A375 (cell line): ENCODE results near the gene EHD4. TPM values are rescaled to one million over a fixed set of nuclear protein-coding genes. Genes with fewer than 3 reads are reported as not detected.

Experiments used
- small RNA-seq: library from RNA; depleted of rRNA; stranded (forward); fragments of <200 nt; gene quantifications from one replicate; pipeline ENCODE3, GENCODE V24; 2014
- total RNA-seq: library from RNA; depleted of rRNA; stranded (reverse); fragments of >200 nt; shearing (Covaris generic); gene quantifications from 2 replicates; pipeline ENCODE4 v1.2.3, GENCODE V29; 2014; rRNA removed

Gene EHD4
- 41.8 and 48.1 TPM in 2 replicates for total RNA-seq

GRCh38 chr15:41972253-41973242, at the start of gene EHD4:
Gene EHD4, minus strand, starts transcription at chr15:41972557. Its CDS starts 63 bp downstream, at chr15:41972494.

GRCh38 chr15:42020713-42021273, 48.4 kb upstream of the EHD4 start, which contains the start of gene PLA2G4E:
Gene PLA2G4E, minus strand, starts transcription at chr15:42021042. Its CDS starts 12 bp downstream, at chr15:42021030.

DNA sequence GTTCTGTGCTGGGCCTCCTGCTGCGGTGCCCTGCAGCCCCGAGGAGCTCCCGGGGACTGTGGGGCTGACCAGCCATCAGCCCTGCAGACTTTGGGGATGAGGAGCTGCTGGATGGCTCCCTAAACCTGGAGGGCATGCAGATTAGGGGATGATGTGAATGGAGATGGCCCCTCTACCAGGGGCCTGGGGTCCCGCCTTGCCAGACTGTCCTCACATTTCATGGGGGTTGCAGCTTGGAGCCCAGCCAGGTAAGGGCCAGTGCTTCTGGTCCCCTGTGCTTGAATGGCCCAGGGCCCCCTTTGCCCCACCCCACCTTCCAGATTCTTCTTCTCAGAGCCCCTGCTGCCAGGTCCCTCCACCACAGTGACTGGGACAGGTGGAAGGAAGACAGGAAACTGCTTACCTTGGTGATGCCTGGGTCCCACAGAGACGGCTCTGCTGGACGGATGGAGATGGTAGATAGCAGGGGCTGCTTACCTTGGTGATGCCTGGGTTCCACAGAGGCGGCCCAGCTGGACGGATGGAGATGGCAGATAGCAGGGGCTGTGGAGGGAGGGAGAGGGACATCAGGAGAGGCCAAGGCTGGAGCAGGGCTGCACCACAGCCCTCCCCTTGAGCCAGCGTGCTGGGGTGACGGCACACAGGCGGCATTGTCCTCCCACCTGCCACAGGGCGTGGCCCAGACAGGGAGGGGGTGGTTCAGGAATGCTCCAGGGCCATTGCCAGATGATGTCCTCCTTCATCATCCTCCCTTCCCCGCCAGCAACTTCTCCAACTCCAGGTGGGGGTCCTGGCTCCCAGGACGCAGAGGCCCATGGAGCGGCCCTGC, 78.7 kb downstream of the EHD4 start, which contains the start of gene SPTBN5:
TSS of gene SPTBN5 (minus strand) at position 632 of the 829 bp plus-strand sequence. CDS start at position 76, 556 bp downstream.

Small RNAs within 50 kb of the gene (small RNA-seq; reads per million reads assigned to genes)
- gene MIR4310 (not detected), gene RNA5SP393 (not detected)

Other genes starting within 250 kb of the EHD4 start
- 22.1 and 23.2 TPM in 2 replicates for gene MAPKBP1, start 198.1 kb downstream of the EHD4 start, total RNA-seq
- gene JMJD7, start 144.5 kb downstream of the EHD4 start, total RNA-seq, result 9.4 and 9.9 TPM in 2 replicates
- 4.4 and 5.4 TPM in 2 replicates for gene PLA2G4B, start 133.7 kb downstream of the EHD4 start, total RNA-seq
- gene SPTBN5, start 78.5 kb downstream of the EHD4 start, total RNA-seq, result 2.1 and 2.3 TPM in 2 replicates
- not detected in 2 replicates for gene PLA2G4E, start 48.5 kb upstream of the EHD4 start, total RNA-seq
- gene PLA2G4D, start 122.0 kb upstream of the EHD4 start, total RNA-seq, result not detected in 2 replicates
- not detected in 2 replicates for gene PLA2G4F, start 184.1 kb upstream of the EHD4 start, total RNA-seq
- 20.6 and 32.8 TPM in 2 replicates for gene VPS39, start 235.7 kb upstream of the EHD4 start, total RNA-seq